Subcutaneous adipose tissue (tissue), 4 donors: ENCODE results near the gene SLC17A9. TPM values are rescaled to one million over a fixed set of nuclear protein-coding genes. Genes with fewer than 3 reads are reported as not detected.

ENCODE experiments used
- total RNA-seq, 4 donors: library from RNA; depleted of rRNA; stranded (reverse); fragments of >200 nt; gene quantifications; one replicate each; pipeline ENCODE4 v1.1.0, GENCODE V29; 2016
- TF ChIP-seq, protein P1 (sequence below): fragments of 450-650 bp; IDR thresholded peaks from one replicate; pipeline ENCODE4 v1.5.1; 2016; ENCODE audit warnings: low read depth, mild to moderate bottlenecking, control low read depth, antibody characterized with exemption, moderate library complexity

The SLC17A9 gene
- total RNA-seq, 4 donors from 2014 or later = 0.38 to 6.8 (median 2.1) TPM

DNA sequence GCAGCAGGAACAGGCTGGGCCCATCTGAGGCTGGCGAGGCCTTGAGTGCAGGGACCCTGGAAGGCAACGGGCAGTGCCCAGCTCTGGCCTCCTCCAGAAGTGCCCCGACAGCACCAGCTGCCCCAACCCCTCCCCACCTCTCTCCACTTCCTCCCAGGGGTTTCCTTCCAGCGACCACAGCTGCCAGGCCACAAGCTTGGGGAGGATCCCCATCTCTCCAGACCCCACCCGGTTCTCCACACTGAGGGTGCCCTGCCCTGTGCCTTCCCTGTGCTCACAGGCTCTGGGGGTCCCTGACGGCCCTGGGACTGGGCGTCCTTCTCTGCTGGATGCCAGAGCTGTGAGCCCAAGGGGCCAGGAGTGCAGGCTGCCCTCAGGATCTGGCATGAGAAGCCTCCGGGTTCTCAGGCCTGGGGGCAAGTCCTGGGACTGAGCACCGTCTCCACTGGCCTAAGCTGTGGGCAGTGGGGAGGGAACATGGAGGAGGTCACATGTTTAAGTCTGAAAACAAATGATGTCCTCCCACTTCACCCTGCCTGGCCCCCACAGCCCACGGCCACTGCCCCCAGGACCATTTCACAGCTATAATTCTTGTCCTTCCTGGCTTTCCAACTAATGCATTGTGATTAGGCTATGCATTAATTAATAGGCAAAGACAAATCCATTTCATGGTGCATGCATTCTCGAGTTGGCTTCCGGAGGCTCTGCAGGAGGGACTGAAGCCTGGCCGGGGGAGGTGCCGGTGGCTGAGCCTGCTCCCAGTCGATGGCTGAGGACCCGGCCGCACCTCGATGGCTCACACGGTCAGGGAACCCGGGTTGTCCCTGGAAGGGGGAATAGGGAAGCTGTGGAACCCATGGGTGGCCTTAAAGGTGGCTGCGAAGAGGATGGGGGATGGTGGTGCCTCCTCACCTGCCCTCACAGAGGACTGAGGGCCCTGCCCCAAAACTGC lies 29.9 kb downstream of the SLC17A9 start:
- TF ChIP-seq, protein P1, sequence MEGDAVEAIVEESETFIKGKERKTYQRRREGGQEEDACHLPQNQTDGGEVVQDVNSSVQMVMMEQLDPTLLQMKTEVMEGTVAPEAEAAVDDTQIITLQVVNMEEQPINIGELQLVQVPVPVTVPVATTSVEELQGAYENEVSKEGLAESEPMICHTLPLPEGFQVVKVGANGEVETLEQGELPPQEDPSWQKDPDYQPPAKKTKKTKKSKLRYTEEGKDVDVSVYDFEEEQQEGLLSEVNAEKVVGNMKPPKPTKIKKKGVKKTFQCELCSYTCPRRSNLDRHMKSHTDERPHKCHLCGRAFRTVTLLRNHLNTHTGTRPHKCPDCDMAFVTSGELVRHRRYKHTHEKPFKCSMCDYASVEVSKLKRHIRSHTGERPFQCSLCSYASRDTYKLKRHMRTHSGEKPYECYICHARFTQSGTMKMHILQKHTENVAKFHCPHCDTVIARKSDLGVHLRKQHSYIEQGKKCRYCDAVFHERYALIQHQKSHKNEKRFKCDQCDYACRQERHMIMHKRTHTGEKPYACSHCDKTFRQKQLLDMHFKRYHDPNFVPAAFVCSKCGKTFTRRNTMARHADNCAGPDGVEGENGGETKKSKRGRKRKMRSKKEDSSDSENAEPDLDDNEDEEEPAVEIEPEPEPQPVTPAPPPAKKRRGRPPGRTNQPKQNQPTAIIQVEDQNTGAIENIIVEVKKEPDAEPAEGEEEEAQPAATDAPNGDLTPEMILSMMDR = no peak

DNA sequence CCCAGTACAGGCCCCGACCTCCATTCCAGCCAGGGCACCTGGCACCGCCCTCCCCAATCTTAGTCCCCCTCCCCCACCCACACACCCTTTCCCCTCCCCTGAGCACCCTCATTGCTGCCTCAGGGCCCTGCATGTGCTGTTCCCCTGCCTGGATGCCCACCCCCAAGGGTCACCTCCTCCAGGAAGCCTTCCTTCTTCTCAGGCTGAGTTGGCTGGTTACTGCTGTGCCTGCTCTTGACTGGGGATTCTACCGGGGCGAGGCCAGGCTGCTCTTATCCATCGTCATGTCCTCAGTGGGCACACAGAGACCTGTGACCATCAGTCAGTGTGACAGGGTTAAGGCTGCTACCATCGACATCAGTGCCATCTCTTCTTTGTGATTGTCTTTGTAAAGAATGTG lies 30.7 kb downstream of the SLC17A9 start:
- TF ChIP-seq, protein P1 = no peak

DNA sequence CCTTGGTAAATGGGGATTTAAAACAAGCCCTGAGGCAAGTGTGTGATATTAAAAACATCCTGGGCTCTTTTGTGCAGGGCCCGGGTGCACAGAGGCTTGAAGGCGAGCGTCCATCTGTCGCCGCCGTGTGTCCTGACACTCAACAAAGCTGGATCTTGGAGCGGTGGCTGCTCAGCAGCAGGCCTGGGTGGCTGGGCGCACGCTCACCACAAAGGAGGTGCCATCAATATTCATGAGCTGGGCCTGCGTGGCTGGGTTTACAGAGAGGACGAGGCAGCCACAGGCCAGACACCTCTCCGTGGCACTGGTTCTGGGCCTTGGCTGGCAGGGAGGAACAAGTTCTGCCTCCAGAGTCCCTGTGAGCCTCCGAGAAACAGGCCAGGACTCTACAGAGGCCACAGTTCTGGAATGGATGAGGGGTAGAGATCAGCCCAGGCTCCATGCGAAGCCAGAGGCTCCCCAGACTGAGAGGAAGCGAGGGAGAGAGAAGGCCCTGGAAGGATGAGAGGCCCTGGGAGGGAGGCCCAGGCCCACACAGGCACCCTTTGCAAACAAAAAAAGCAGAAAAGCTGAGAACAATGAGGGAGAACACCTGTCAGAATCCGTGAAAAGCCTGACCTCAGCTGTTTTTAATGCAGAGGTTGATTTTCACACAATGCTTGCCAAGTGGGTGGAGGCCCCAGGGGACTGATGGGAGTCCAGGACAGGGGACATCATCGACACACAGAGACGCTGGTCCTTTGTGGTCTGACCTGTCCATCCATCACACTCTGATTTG lies 32.3 kb downstream of the SLC17A9 start:
- TF ChIP-seq, protein P1 = no peak

DNA sequence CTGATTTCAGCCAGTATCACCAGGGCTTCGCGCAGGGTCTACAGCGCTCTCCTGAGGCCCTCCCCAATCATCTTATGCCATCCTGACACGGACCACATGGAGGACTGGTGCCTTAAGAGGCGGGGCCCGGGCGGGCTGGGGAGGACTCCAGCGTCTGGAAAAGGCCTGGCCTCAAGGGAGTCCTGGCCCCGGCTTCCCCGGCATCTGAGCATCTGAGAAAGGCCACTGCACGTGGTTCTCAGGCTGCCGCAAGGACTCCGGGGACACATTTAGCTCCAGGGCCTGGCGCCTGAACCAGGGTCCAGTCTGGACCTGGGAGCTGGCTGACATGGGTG lies 32.9 kb downstream of the SLC17A9 start:
- TF ChIP-seq, protein P1 = no peak

DNA sequence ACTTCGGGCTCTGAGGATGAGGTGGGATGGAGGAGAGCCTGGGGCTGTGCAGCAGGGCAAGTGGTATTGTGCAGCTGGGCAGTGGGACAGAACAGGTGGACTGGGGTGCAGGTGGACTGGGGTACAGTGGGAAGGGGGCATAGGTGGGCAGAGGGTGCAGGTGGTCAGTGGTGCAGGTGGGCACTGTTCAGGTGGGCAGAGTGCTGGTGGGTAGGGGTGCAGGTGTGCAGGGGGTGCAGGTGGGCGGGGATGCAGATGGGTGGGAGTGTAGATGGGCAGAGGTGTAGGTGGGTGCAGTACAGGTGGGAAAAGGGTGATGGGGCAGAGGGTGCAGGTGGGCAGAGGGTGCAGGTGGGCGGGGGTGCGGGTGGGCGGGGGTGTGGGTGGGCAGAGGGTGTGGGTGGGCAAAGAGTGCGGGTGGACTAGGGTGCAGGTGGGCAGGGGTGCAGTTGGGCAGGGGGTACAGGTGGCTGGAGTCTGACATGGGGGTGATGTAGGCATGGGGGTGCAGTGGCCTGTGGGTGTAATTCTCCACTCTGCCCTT lies 33.8 kb downstream of the SLC17A9 start:
- TF ChIP-seq, protein P1 = no peak

DNA sequence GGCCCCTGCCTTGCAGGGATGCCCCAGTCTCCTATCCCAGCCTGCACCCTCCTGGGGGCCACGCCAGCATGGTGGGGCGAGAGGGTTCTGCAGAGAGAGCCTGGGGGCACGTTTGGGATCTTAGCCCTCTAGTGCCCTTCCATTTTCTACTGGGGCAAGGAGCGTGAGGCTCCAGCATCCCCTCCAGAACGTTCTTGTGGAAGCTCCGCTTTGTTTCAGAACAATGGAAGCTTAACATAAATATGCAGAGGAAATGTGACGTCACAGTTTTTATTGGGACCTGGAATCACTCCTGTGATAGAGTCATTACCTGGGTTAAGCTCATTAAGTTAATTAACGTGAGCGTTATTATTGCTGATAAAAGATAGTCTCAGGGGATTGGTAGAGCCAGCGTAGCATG lies 34.6 kb downstream of the SLC17A9 start:
- TF ChIP-seq, protein P1 = no peak

DNA sequence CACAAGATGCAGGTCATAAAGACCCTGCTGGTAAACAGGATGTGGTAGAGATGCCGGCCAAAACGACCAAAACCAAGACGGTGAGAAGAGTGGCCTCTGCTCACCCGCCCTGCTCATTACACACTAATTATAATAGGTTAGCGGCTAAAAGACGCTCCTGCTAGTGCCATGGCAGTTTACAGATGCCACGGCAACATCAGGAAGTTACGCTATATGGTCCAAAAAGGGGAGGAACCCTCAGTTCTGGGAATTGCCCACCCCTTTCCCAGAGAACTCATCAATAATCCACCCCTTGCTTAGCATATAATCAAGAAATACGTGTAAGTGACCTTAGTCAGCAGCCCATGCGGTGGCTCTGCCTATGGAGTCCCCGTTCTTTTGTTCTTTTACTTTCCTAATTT lies 36.7 kb downstream of the SLC17A9 start:
- TF ChIP-seq, protein P1 = no peak
